ENCODE data around the gene SPDYC. TPM values are rescaled to one million over a fixed set of nuclear protein-coding genes. Genes with fewer than 3 reads are reported as not detected.

SPDYC gene
- total and polyA plus RNA-seq, 2 of the 13 experiments (the other 11 are each of a cell fraction or from before 2014, with no cell fraction given), result 0.15 to 0.33 TPM

- TF ChIP-seq, protein P1, sequence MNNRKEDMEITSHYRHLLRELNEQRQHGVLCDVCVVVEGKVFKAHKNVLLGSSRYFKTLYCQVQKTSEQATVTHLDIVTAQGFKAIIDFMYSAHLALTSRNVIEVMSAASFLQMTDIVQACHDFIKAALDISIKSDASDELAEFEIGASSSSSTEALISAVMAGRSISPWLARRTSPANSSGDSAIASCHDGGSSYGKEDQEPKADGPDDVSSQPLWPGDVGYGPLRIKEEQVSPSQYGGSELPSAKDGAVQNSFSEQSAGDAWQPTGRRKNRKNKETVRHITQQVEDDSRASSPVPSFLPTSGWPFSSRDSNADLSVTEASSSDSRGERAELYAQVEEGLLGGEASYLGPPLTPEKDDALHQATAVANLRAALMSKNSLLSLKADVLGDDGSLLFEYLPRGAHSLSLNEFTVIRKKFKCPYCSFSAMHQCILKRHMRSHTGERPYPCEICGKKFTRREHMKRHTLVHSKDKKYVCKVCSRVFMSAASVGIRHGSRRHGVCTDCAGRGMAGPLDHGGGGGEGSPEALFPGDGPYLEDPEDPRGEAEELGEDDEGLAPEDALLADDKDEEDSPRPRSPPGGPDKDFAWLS (CRISPR knock-in tag; IDR thresholded peaks at IDR 0.05; ENCODE audit: borderline replicate concordance), result no peak
- TF ChIP-seq ISL2 (CRISPR knock-in tag; IDR thresholded peaks at IDR 0.05) (0 out of 2 replicates have a peak, but pooled peaks have one; percentile 24), NFAT5 (CRISPR knock-in tag; IDR thresholded peaks at IDR 0.05) (peak; percentile 55), ZNF431 (CRISPR knock-in tag; IDR thresholded peaks at IDR 0.05; ENCODE audit: borderline replicate concordance, low read depth) (0 out of 2 replicates have a peak, but pooled peaks have one; percentile 20), NR3C1 (CRISPR knock-in tag; IDR thresholded peaks at IDR 0.05) (no peak), TAF1 (CRISPR knock-in tag; IDR thresholded peaks at IDR 0.05) (peak; percentile 81), ATF3 (CRISPR knock-in tag; IDR thresholded peaks at IDR 0.05) (no peak; the same call in 1 of the 2 replicates), ZKSCAN1 (IDR thresholded peaks at IDR 0.05; ENCODE audit: low read length) (no peak), RBFOX2 (IDR thresholded peaks at IDR 0.05; ENCODE audit: low read depth, low read length) (peak; percentile 97), GMEB1 (CRISPR knock-in tag; IDR thresholded peaks at IDR 0.05; ENCODE audit: borderline replicate concordance) (peak; percentile 95), FOXP1 (IDR thresholded peaks at IDR 0.05) (no peak), FOXP1 (CRISPR knock-in tag; IDR thresholded peaks at IDR 0.05) (no peak), ZFP90 (CRISPR knock-in tag; IDR thresholded peaks at IDR 0.05; ENCODE audit: borderline replicate concordance) (peak; percentile 64), MZF1 (CRISPR knock-in tag; IDR thresholded peaks at IDR 0.05; ENCODE audit: borderline replicate concordance) (no peak), ERF (CRISPR knock-in tag; IDR thresholded peaks at IDR 0.05) (peak; percentile 85), ADNP (CRISPR knock-in tag; IDR thresholded peaks at IDR 0.05) (no peak)
- TF ChIP-seq, protein P2, sequence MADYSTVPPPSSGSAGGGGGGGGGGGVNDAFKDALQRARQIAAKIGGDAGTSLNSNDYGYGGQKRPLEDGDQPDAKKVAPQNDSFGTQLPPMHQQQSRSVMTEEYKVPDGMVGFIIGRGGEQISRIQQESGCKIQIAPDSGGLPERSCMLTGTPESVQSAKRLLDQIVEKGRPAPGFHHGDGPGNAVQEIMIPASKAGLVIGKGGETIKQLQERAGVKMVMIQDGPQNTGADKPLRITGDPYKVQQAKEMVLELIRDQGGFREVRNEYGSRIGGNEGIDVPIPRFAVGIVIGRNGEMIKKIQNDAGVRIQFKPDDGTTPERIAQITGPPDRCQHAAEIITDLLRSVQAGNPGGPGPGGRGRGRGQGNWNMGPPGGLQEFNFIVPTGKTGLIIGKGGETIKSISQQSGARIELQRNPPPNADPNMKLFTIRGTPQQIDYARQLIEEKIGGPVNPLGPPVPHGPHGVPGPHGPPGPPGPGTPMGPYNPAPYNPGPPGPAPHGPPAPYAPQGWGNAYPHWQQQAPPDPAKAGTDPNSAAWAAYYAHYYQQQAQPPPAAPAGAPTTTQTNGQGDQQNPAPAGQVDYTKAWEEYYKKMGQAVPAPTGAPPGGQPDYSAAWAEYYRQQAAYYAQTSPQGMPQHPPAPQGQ (CRISPR knock-in tag; IDR thresholded peaks at IDR 0.05; ENCODE audit: borderline replicate concordance), result 0 out of 2 replicates have a peak, but pooled peaks have one; percentile 83
Observed at GRCh38 chr11:65134240-65134951, 35.6 kb upstream of the SPDYC start, which contains the start of gene SYVN1 (continued).

Measured in HepG2 (cell line).